ENCODE measurements around the gene TM9SF1. TPM values are rescaled to one million over a fixed set of nuclear protein-coding genes. Genes with fewer than 3 reads are reported as not detected.

The TM9SF1 gene
- total and polyA plus RNA-seq, 2 of the 13 experiments (the other 11 are each of a cell fraction or from before 2014, with no cell fraction given): 83.2 to 110 TPM

- TF ChIP-seq MYPOP (CRISPR knock-in tag; IDR thresholded peaks at IDR 0.05): no peak
- no peak for TF ChIP-seq ZFP62 (CRISPR knock-in tag; IDR thresholded peaks at IDR 0.05)
- TF ChIP-seq SRSF4 (IDR thresholded peaks at IDR 0.05; ENCODE audit: low read depth, low read length, poor library complexity, severe bottlenecking): no peak
- TF ChIP-seq YEATS4 (CRISPR knock-in tag; IDR thresholded peaks at IDR 0.05; ENCODE audit: borderline replicate concordance): no peak
- TF ChIP-seq NR3C1 (CRISPR knock-in tag; IDR thresholded peaks at IDR 0.05): peak; percentile 62; the same call in 1 of the 2 replicates
- TF ChIP-seq ZNF713 (CRISPR knock-in tag; IDR thresholded peaks at IDR 0.05): no peak
- TF ChIP-seq GTF3A (CRISPR knock-in tag; conservative IDR thresholded peaks at IDR 0.05): no peak
- TF ChIP-seq ZNF430 (CRISPR knock-in tag; IDR thresholded peaks at IDR 0.05): no peak; the same call in 1 of the 2 replicates
- TF ChIP-seq GABPA (IDR thresholded peaks at IDR 0.05; ENCODE audit: low read depth, low read length): no peak
- no peak for TF ChIP-seq GABPA (CRISPR knock-in tag; IDR thresholded peaks at IDR 0.05; ENCODE audit: low read depth)
- no peak for TF ChIP-seq TOPORS (CRISPR knock-in tag; IDR thresholded peaks at IDR 0.05)
- TF ChIP-seq RERE (CRISPR knock-in tag; IDR thresholded peaks at IDR 0.05; ENCODE audit: low read depth): no peak
- no peak for TF ChIP-seq MBNL3 (CRISPR knock-in tag; conservative IDR thresholded peaks at IDR 0.05)
- peak; percentile 91 for TF ChIP-seq HNRNPLL (IDR thresholded peaks at IDR 0.05; ENCODE audit: low read depth, low read length, poor library complexity, severe bottlenecking)
- TF ChIP-seq ZNF510 (CRISPR knock-in tag; IDR thresholded peaks at IDR 0.05; ENCODE audit: low read depth): no peak
- TF ChIP-seq SMARCE1 (IDR thresholded peaks at IDR 0.05; ENCODE audit: borderline replicate concordance): no peak
- no peak for TF ChIP-seq ATF5 (CRISPR knock-in tag; IDR thresholded peaks at IDR 0.05; ENCODE audit: low read depth)
- TF ChIP-seq RBM39 (IDR thresholded peaks at IDR 0.05; ENCODE audit: low read depth, low read length, poor library complexity, severe bottlenecking): peak; percentile 90
- TF ChIP-seq ZNF563 (CRISPR knock-in tag; IDR thresholded peaks at IDR 0.05): no peak; the same call in 1 of the 2 replicates
- TF ChIP-seq ZNF709 (CRISPR knock-in tag; IDR thresholded peaks at IDR 0.05): no peak
These were observed 46.7 kb upstream of the TM9SF1 start (continued) for GRCh38 chr14:24241829-24242443.
